GM23338 (cell line): ENCODE data around the gene NNMT. TPM values are rescaled to one million over a fixed set of nuclear protein-coding genes. Genes with fewer than 3 reads are reported as not detected.

Experiments used
- ATAC-seq: fragments of 200-7000 bp; cut with Tn5 transposase; 3 replicates; pipeline ENCODE4 v1.9.1; 2020
- DNase-seq: peaks from one replicate; pipeline ENCODE4 v3.0.0-alpha.2; 2015; ENCODE audit warnings: low spot score
- H2AFZ ChIP-seq: fragments of 200-600 bp; sonication (generic); 2 replicates; pipeline ENCODE4 v1.8.0; 2016; ENCODE audit warnings: antibody characterized with exemption, mild to moderate bottlenecking, moderate library complexity
- H3F3A ChIP-seq: fragments of 200-600 bp; sonication (generic); replicated peaks from 2 replicates; pipeline ENCODE4 v1.8.0; 2017; ENCODE audit warnings: antibody characterized with exemption, mixed run types, low read depth
- H3K27ac ChIP-seq: fragments of 200-600 bp; sonication (generic); 2 replicates; pipeline ENCODE4 v1.6.1; 2016; ENCODE audit warnings: low read depth
- H3K27me3 ChIP-seq: fragments of 200-600 bp; sonication (generic); 2 replicates; pipeline ENCODE4 v1.8.0; 2016; ENCODE audit warnings: mild to moderate bottlenecking, mixed run types, moderate library complexity; ENCODE audit not compliant: insufficient read depth
- H3K36me3 ChIP-seq: fragments of 200-600 bp; sonication (generic); 2 replicates; pipeline ENCODE4 v1.8.0; 2016; ENCODE audit warnings: mild to moderate bottlenecking; ENCODE audit not compliant: insufficient read depth
- H3K4me1 ChIP-seq: fragments of 200-600 bp; sonication (generic); 2 replicates; pipeline ENCODE4 v1.8.0; 2016; ENCODE audit warnings: mild to moderate bottlenecking, moderate library complexity; ENCODE audit not compliant: insufficient read depth
- H3K4me2 ChIP-seq: fragments of 200-600 bp; sonication (generic); 2 replicates; pipeline ENCODE4 v1.7.1; 2017; ENCODE audit warnings: mixed run types
- H3K4me3 ChIP-seq: fragments of 200-600 bp; sonication (generic); 2 replicates; pipeline ENCODE4 v1.6.1; 2016; ENCODE audit warnings: mixed run types
- H3K79me2 ChIP-seq: fragments of 200-600 bp; sonication (generic); replicated peaks from 2 replicates; pipeline ENCODE4 v1.8.0; 2017; ENCODE audit warnings: mild to moderate bottlenecking; ENCODE audit not compliant: insufficient read depth
- H3K9me2 ChIP-seq: fragments of 200-600 bp; sonication (generic); 2 replicates; pipeline ENCODE4 v1.8.0; 2017; ENCODE audit not compliant: insufficient read depth
- H4K20me1 ChIP-seq: fragments of 200-600 bp; sonication (generic); replicated peaks from 2 replicates; pipeline ENCODE4 v1.8.0; 2017; ENCODE audit warnings: mild to moderate bottlenecking; ENCODE audit not compliant: insufficient read depth
- H3K27ac Mint-ChIP-seq: 2 replicates; pipeline ENCODE4 v1.8.0; 2020; ENCODE audit warnings: inconsistent platforms, mild to moderate bottlenecking, moderate library complexity, mixed read lengths
- H3K27me3 Mint-ChIP-seq: 3 replicates; pipeline ENCODE4 v1.8.0; 2022; ENCODE audit warnings: low read depth, mild to moderate bottlenecking, moderate library complexity, mixed read lengths, inconsistent platforms; ENCODE audit not compliant: insufficient read depth, poor library complexity
- H3K36me3 Mint-ChIP-seq: 3 replicates; pipeline ENCODE4 v1.8.0; 2021; ENCODE audit warnings: low read depth, mild to moderate bottlenecking, inconsistent platforms, moderate library complexity, mixed read lengths
- H3K4me1 Mint-ChIP-seq: 3 replicates; pipeline ENCODE4 v1.8.0; 2020; ENCODE audit warnings: mild to moderate bottlenecking, inconsistent platforms, mixed read lengths
- H3K4me3 Mint-ChIP-seq: 3 replicates; pipeline ENCODE4 v1.8.0; 2021; ENCODE audit warnings: moderate library complexity, mild to moderate bottlenecking, inconsistent platforms, mixed read lengths
- H3K9me3 Mint-ChIP-seq: 3 replicates; pipeline ENCODE4 v1.8.0; 2020; ENCODE audit warnings: moderate library complexity, mild to moderate bottlenecking, inconsistent platforms, mixed read lengths
- CREB1 ChIP-seq: fragments of 250-450 bp; sonication (Bioruptor Pico); IDR thresholded peaks from 2 replicates; pipeline ENCODE4 v1.5.0; 2020; ENCODE audit warnings: low read depth, mild to moderate bottlenecking, moderate library complexity
- CTCF ChIP-seq, 2 experiments: fragments of 200-600 bp in 1 of 2; sonication (generic) in 1 of 2; conservative IDR thresholded peaks; 2 replicates each; pipeline versions ENCODE4 v1.5.1 to v1.6.1; 2016 to 2017; ENCODE audit warnings: antibody characterized with exemption in 2 of 2, low read depth in 2 of 2, mild to moderate bottlenecking in 2 of 2, moderate library complexity in 1 of 2
- EZH2 ChIP-seq: fragments of 200-600 bp; sonication (generic); IDR thresholded peaks from one replicate; pipeline ENCODE4 v1.8.0; 2017; ENCODE audit warnings: antibody characterized with exemption, mild to moderate bottlenecking, low read depth; ENCODE audit not compliant: unreplicated experiment
- EZH2phosphoT487 ChIP-seq: fragments of 200-600 bp; sonication (generic); IDR thresholded peaks from one replicate; pipeline ENCODE4 v1.8.1; 2018; ENCODE audit warnings: antibody characterized with exemption; ENCODE audit not compliant: unreplicated experiment
- JUNB ChIP-seq: IDR thresholded peaks from one replicate; pipeline ENCODE4 v1.6.1; 2016; ENCODE audit warnings: antibody characterized with exemption; ENCODE audit not compliant: unreplicated experiment
- NANOG ChIP-seq: IDR thresholded peaks from 2 replicates; pipeline ENCODE4 v1.6.1; 2016; ENCODE audit warnings: antibody characterized with exemption, borderline replicate concordance
- POLR2AphosphoS5 ChIP-seq: IDR thresholded peaks from 2 replicates; pipeline ENCODE4 v1.6.1; 2016; ENCODE audit warnings: antibody characterized with exemption, low read depth
- REST ChIP-seq: IDR thresholded peaks from one replicate; pipeline ENCODE4 v1.6.1; 2018; ENCODE audit warnings: antibody characterized with exemption; ENCODE audit not compliant: unreplicated experiment
- STAT1 ChIP-seq: IDR thresholded peaks from one replicate; pipeline ENCODE4 v1.6.1; 2016; ENCODE audit warnings: antibody characterized with exemption; ENCODE audit not compliant: unreplicated experiment
- ZNF114 ChIP-seq: fragments of 250-450 bp; sonication (Bioruptor Pico); IDR thresholded peaks from 2 replicates; pipeline ENCODE4 v1.5.0; 2020; ENCODE audit warnings: mild to moderate bottlenecking, moderate library complexity
- ZNF331 ChIP-seq: fragments of 250-450 bp; sonication (Bioruptor Pico); IDR thresholded peaks from 2 replicates; pipeline ENCODE4 v1.5.0; 2020; ENCODE audit warnings: low read depth, mild to moderate bottlenecking, moderate library complexity
- ZNF462 ChIP-seq: fragments of 250-450 bp; sonication (Bioruptor Pico); IDR thresholded peaks from 2 replicates; pipeline ENCODE4 v1.5.0; 2020; ENCODE audit warnings: mild to moderate bottlenecking, moderate library complexity
- polyA plus RNA-seq: library from polyadenylated mRNA; unstranded; fragments of >200 nt; fragmentation: Nextera tagmentation; extraction: Ambion mirVana; gene quantifications from 2 replicates; pipeline ENCODE4 v1.2.1, GENCODE V29; 2016
- total RNA-seq: library from RNA; depleted of rRNA; stranded (reverse); fragments of >200 nt; shearing (Covaris generic); gene quantifications from 2 replicates; pipeline ENCODE4 v1.2.3, GENCODE V29; 2014
- TF ChIP-seq, protein P1 (sequence below): IDR thresholded peaks from 2 replicates; pipeline ENCODE4 v1.6.1; 2016; ENCODE audit warnings: antibody characterized with exemption

The NNMT gene
- total and polyA plus RNA-seq, 2 experiments from 2014 or later: 0.40 TPM; not detected in 1

GRCh38 chr11:114307524-114308203 lies 11.5 kb downstream of the NNMT start:
- Histone ChIP-seq H3K4me1 (no peaks in the 10 kb centered on the region), H3K27ac (no peak overlapping the region)
- no peak for TF ChIP-seq CREB1 (CRISPR knock-in tag)
- TF ChIP-seq EZH2phosphoT487: no peak
- no peak for TF ChIP-seq STAT1
- no peak for TF ChIP-seq ZNF114 (CRISPR knock-in tag)
- TF ChIP-seq POLR2AphosphoS5: no peak
- no peak for TF ChIP-seq JUNB
- TF ChIP-seq REST: no peak
- TF ChIP-seq CTCF (conservative IDR thresholded peaks at IDR 0.05; ENCODE audit: low read depth in 2 of 2): no peak
- TF ChIP-seq ZNF331 (CRISPR knock-in tag): no peak
- TF ChIP-seq, protein P1, sequence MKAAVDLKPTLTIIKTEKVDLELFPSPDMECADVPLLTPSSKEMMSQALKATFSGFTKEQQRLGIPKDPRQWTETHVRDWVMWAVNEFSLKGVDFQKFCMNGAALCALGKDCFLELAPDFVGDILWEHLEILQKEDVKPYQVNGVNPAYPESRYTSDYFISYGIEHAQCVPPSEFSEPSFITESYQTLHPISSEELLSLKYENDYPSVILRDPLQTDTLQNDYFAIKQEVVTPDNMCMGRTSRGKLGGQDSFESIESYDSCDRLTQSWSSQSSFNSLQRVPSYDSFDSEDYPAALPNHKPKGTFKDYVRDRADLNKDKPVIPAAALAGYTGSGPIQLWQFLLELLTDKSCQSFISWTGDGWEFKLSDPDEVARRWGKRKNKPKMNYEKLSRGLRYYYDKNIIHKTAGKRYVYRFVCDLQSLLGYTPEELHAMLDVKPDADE: no peak
- no peak for TF ChIP-seq ZNF462
- TF ChIP-seq EZH2: no peak
- TF ChIP-seq NANOG: no peak

More at GRCh38 chr11:114307524-114308203, 11.5 kb downstream of the NNMT start:
- Histone ChIP-seq H3K9me2 (peaks cover 6% of the 10 kb centered on the region; the same call in 1 of the 2 replicates), H4K20me1 (no peaks in the 10 kb centered on the region), H3F3A (no peaks in the 10 kb centered on the region), H3K4me3 (no peak overlapping the region), H3K79me2 (no peaks in the 10 kb centered on the region), H3K27me3 (no peaks in the 10 kb centered on the region), H3K36me3 (no peaks in the 10 kb centered on the region), H3K4me2 (no peak overlapping the region), H2AFZ (peak overlapping the region; percentile 87; the same call in 1 of the 2 replicates)
- no peak overlapping the region for H3K27ac Mint-ChIP-seq
- DNase-seq (no peak), ATAC-seq (no peak)
- no peak overlapping the region for H3K4me3 Mint-ChIP-seq
- H3K9me3 Mint-ChIP-seq: peaks cover 3% of the 10 kb centered on the region; the same call in 2 of the 3 replicates
- H3K27me3 Mint-ChIP-seq: peaks cover 2% of the 10 kb centered on the region
- no peaks in the 10 kb centered on the region for H3K36me3 Mint-ChIP-seq
- no peaks in the 10 kb centered on the region for H3K4me1 Mint-ChIP-seq
